Myocyte (in vitro differentiated cells): ENCODE measurements around the gene COX7A1. TPM values are rescaled to one million over a fixed set of nuclear protein-coding genes. Genes with fewer than 3 reads are reported as not detected.
"Not testable (repeated sequence)": the region's sequence is repeated elsewhere in the genome, so short reads cannot be mapped to it uniquely, and the experiment has no call there.

Experiments used
- DNase-seq: peaks from one replicate; pipeline ENCODE4 v3.0.0-alpha.2; 2012; ENCODE audit warnings: low read depth
- polyA plus RNA-seq: library from polyadenylated mRNA; unstranded; fragments of >200 nt; gene quantifications from one replicate; pipeline ENCODE4 v1.2.1, GENCODE V29; 2012; ENCODE audit warnings: missing spikeins
- total RNA-seq: library from RNA; depleted of rRNA; stranded (reverse); fragments of >200 nt; gene quantifications from 2 replicates; pipeline ENCODE4 v1.2.3, GENCODE V29; 2014

COX7A1 gene
- not detected in 2 replicates for total RNA-seq
- 0.26 TPM for polyA plus RNA-seq

DNA sequence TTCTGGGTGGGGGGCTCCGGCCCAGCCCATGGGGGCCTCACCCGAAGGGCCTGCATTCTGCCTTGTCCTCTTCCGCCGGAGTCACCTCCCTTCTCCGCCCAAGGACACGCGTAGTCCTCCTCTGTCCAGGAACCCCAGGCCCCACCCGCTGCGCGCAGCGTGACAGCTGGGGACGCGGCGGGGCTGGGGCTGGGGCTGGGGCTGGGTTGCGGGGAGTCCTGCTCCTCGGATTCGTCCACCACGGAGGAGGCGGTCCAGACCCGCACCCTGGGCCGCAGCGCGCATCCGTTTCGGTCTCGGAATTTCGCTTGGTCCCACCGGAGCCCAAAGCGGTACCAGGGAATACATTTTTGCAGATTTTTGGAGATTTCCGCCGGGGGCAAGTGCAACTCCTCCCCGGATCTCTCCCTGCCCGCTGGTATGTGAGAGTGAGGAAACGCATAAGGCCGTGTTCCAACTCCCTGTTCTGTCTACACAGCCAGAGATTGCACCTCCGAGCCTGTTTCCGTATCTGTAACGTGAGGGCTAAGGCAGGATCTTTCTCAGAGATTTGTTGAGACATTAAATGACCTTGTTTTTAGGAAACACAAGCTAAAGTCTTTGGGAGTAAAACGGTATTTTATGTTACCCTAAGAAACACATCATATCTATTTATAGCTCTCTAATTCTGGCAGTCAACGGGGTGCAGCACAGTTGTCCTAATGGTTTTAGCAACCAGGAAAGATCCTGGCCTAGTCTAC lies at the start of gene COX7A1:
Gene COX7A1 (minus strand): TSS at position 96 of the 740 bp plus-strand sequence. CDS start 40 bp downstream, at position 56.
- DNase-seq = peak; percentile 65

DNA sequence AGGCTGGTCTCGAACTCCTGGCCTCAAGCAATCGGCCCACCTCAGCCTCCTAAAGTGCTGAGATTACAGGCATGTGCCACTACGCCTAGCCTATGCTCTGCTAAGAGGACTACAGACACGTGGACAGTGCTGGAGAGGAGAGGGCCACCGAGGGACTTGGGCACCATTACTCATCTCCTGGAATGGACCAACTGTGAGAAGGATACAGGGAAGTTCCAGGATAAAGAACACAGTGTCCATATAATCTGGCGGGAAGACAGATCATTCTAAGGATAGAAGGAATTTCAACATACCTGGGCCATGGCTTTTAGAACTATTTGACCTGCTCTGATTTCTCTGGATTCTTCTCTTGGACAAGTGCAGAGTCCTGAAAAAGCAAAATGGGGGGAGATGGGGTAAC lies 49.4 kb upstream of the COX7A1 start:
- no peak for DNase-seq

DNA sequence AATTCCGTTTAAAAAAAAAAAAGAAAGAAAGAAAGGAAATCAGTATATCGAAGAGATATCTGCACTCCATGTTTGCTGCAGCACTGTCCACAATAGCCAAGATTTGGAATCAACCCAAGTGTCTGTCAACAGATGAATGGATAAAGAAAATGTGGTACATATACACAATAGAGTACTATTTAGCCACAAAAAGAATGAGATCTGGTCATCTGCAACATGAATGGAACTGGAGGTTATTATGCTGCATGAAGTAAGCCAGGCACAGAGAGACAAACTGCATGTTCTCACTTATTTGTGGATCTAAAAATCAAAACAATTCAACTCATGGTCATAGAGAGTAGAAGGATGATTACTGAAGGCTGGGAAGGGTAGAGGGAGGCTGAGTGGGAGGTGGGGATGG lies 45.9 kb upstream of the COX7A1 start:
- no peak for DNase-seq

DNA sequence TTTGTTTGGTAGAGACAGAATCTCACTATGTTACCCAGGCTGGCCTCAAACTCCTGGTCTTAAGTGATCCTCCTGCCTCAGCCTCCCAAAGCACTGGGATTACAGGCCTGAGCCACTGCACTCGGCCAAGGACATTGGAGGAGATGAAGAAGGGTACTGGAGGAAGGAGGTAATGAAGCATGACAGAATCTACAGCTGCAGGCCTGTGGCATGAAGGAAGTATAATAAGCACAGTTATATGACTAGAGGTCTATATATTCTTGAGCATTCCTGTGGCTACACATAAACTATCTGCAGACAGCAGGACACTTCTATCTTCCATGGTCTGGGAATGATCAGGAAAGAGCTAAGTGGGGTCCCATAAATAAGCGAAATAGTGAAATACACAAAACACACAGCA lies 44.0 kb upstream of the COX7A1 start:
- DNase-seq = no peak

DNA sequence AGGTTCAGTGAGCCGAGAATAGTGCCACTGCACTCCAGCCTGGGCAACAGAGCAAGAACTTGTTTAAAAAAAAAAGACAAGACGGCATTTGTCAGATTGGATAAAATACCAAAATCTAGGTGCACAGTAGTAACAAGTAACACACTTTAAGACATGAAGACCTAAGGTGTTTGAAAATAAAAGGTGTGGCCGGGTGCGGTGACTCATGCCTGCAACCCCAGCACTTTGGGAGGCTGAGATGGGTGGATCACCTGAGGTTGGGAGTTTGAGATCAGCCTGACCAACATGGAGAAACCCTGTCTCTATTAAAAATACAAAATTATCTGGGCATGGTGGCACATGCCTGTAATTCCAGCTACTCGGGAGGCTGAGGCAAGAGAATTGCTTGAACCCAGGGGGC lies 34.5 kb upstream of the COX7A1 start:
- not testable (repeated sequence) for DNase-seq

DNA sequence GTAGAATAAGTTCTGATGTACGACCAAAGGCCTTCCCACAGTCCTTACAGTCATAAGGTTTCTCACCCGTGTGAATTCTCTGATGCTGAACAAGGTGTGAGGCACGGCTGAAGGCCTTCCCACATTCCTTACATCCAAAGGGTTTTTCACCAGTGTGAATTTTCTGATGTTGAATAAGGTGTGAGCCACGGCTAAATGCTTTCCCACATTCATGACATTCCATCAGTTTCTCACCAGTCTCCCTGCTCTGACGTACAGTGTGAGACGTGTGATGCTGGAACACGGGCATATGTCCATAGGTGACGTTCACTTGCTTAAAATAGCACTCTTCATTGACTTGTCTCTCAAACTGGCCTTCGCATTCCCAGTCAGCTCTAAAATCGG lies 31.0 kb upstream of the COX7A1 start:
- DNase-seq = no peak

DNA sequence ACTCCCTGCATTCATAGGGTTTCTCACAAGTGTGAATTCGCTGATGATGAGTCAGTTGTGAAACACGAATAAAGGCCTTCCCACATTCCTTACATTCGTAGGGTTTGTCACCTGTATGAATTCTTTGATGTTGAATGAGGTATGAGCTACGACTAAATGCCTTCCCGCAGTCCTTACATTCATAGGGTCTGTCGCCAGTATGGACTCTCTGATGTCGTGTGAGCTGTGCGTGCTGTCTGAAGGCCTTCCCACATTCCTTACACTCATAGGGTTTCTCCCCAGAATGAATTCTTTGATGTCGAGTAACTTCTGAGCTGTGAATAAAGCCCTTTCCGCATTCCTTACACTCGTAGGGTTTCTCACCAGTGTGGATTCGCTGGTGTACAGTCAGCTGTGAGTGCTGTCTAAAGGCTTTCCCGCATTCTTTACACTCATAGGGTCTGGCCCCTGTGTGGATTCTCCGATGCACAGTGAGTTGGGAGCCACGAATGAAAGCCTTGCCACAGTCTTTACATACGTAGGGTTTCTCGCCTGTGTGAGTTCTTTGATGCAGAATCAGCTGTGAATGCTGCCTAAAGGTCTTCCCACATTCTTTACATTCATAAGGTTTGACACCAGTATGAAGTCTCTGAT lies 30.5 kb upstream of the COX7A1 start:
- DNase-seq = no peak

DNA sequence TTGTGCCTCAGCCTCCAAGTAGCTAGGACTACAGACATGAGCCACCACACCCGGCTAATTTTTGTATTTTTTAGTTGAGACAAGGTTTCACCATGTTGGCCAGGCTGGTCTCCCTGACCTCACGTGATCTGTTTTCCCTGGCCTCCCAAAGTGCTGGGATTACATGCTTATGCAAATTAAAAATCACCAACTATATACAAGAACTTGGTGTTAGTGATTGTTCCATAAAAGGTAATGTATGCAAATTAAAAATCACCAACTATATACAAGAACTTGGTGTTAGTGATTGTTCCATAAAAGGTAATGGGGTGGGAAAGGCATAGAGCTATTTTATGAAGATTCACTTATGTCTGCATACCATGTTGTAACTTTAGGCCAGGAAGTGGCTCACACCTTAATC lies 26.8 kb upstream of the COX7A1 start:
- DNase-seq = not testable (repeated sequence)

DNA sequence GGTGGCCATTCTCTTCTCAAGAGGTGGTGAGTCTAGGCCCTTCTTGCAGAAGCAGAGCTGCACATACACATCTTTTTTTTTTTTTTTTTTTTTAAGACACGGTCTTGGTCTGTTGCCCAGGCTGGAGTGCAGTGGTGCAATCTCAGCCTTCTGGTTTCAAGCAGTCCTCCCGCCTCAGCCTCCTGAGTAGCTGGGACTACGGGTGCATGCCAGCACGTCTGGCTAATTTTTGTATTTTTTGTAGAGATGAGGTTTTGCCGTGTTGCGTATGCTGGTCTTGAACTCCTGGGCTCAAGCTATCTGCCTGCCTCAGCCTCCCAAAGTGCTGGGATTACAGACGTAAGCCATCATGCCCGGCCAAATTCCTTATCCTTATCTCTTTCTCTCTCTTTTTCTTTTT lies 21.6 kb upstream of the COX7A1 start:
- DNase-seq = not testable (repeated sequence)

DNA sequence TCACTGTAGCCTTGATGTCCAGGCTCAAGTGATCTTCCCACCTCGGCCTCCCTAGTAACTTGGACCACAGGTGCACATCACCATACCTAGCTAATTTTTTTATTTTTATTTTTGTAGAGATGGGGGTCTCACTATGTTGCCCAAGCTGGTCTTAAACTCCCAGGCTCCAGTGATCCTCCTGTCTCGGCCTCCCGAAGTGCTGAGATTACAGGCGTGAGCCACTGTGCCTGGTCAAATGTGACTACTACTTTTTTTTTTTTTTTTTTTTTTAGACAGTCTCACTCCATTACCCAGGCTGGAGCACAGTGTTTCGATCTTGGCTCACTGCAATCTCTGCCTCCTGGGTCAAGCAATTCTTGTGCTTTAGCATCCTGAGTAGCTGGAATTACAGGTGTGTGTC lies 20.6 kb upstream of the COX7A1 start:
- DNase-seq = no peak

DNA sequence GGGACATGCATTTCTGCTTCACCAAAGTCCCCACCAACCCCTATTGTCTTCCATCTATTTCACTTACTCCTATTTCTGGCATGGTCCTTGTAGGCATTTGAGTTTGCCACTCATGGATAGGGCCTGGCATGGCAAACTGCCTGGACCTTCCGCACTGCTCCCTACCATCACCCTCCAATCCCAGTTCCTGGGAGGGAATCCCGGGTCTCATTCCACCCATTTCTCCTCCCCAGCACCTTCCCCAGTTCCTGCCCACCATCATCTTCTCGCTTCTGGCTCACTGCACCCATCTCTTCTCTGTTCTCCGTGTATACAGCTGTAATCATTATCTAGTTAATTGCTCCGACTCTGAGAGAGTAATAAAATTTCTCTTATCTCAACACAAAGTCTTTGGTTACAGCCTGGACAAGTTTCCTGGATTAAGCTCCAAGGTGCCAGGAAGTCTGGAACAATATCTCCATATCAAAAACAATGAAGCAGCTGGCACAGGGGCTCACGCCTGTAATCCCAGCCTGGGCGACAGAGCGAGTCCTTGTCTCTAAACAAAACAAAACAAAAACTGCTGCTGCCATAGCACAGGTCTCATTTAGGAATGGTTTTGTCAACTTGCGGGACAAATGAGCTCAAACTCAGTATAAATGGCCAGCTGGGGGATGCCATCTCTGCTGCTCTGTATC lies 17.0 kb upstream of the COX7A1 start:
- peak; percentile 63 for DNase-seq

DNA sequence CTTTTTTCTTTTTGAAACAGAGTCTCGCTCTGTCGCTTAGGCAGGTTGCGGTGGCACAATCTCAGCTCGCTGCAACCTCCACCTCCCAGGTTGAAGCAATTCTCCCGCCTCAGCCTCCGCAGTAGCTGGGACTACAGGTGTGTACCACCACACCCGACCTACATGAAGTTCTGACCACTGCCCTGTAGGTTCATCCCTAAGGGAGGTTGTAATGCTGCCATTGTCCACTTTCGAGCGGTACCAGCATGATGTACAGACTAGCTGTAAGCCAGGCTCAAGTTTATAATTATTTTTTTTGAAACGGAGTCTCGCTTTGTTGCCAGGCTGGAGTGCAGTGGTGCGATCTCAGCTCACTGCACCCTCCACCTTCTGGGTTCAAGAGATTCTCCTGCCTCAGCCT lies 11.6 kb upstream of the COX7A1 start:
- no peak for DNase-seq

DNA sequence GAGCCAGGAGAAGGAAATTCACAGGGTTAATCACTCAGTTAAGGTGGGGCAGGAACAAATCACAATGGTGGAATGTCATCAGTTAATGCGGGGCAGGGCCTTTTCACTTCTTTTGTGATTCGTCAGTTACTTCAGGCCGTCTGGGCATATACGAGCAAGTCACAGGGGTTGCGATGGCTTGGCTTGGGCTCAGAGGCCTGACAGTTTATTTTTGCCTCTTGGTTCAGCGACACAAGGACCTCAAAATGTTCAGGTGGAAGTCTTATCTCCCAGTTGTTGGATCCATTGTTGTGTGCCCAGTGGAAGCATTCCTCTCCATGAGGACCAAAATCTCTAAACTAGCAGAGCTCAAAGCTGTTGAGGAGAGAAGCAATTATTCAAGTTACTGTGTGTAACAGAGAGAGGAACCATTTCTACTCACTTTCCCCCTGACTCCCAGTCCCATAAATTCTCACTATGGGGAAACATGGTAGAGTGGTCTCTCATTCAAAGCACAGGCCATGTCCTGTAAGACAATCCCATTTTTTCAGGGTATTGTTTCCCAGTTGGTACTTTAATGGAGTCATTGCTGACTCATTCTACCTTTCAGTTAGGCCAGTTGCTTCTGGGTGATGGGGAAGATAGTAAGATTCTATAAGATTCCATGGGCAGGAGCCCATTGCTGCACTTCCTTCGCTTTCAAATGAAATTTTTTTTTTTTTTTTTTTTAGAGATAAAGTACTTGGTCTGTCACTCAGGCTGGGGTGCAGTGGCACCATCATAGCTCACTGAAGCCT lies 8.8 kb upstream of the COX7A1 start:
- no peak for DNase-seq

DNA sequence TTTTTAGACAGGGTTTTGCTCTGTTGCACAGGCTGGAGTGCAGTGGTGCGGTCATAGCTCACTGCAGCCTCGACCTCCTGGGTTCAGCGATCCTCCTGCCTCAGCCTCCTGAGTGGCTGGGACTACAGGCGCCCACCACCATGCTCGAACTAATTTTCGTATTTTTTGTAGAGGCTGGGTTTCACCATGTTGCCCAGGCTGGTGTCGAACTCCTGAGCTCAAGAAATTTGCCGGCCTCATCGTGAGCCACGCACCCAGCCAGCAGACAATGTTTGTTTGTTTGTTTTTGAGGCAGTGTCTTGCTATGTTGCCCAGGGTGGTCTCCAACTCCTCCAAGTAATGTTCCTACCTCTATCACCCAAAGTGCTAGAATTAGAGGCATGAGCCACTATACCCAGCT lies 879 bp upstream of the COX7A1 start:
- DNase-seq = peak; percentile 9

DNA sequence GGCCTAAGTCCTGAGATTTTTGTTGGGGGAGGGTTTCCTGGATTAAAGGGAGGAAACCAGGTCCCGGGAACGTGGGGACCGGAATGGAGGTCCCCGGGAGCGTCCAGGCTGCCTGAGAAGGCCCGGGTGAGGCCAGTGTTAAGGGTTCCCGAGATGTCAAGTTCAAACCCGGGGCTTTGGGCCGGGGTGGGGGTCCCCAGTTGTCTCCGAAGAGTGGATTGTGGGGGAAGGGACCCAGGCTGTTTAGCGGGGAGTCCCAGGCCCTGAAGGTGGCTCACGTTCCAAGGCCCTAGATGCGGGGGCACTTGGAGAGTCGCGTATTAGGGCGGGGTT lies 262 bp downstream of the COX7A1 start:
- DNase-seq = no peak

DNA sequence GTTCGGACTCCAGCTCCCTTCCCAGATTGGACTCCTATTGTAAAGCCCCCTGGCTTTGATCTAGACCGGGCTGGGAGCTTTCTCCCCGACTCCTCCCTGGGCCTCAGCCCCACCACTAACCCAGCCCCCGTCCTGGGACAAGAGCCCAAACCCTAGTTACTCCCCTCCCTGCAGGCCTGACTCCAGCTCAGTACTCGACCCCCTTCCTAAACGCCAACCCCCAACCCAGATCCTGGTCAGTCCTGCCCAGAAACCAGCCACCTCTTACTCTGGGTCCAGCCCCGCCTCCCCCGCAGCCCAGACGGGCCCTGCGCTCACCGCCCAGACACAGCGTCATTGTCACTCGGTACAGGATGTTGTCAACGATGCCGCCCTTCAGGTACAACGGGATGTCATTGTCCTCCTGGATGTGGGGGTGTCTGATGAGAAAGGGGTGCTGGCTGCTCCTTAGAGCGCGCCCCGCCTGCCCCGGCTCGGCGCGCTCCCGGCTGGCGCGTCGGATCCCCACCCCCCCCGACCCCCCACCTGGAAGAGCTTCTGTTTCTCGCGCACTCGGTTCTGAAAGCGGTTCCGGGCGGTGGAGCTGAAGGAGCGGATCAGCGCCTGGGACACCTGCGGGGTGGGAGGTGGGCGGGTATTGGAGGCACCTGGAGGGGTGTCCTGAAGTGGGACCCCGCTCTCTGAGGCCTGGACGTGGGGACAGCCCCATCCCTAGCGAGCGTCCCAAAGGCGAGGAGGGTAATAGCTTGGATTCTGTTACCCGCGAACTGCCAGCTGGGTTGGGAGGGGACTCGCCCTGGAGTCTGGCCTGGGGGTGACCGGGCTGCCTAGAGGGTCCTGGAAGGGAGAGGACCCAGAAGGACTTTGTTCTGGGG lies 866 bp downstream of the COX7A1 start:
- DNase-seq = no peak

DNA sequence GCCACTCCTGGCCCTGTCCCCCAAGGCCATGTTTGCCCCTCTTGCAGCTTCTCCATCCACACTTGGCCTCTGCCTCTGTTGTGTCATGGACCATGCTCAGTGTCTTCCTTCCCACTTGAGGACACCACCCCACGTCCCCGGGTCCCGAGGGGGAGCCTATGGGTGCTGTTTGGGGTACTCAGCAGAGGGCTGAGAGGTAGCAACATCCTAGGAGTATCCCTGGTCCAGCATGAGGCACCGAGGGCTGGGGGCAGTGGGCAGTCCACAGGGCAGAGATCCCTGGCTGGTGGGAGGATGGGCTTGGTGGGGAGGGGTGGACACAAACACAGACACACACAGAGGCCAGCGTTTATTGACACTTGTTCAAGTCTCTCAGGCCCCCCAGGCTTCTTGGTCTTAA lies 1.7 kb downstream of the COX7A1 start:
- DNase-seq = no peak

DNA sequence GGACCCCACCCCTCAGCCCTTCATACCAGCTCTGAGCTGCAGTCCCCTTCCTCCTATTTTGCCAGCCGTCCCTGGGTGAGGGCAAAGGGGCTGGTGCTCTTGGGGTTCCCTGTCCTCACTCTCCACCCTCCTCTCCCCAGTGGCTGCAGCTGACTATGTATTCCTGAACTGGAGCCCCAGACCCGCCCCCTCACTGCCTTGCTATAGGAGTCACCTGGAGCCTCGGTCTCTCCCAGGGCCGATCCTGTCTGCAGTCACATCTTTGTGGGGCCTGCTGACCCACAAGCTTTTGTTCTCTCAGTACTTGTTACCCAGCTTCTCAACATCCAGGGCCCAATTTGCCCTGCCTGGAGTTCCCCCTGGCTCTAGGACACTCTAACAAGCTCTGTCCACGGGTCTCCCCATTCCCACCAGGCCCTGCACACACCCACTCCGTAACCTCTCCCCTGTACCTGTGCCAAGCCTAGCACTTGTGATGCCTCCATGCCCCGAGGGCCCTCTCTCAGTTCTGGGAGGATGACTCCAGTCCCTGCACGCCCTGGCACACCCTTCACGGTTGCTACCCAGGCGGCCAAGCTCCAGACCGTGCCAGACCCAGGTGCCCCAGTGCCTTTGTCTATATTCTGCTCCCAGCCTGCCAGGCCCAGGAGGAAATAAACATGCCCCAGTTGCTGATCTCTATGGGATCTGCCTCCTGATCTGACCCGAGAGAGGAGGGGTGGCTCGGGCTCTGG lies 2.4 kb downstream of the COX7A1 start:
- no peak for DNase-seq

DNA sequence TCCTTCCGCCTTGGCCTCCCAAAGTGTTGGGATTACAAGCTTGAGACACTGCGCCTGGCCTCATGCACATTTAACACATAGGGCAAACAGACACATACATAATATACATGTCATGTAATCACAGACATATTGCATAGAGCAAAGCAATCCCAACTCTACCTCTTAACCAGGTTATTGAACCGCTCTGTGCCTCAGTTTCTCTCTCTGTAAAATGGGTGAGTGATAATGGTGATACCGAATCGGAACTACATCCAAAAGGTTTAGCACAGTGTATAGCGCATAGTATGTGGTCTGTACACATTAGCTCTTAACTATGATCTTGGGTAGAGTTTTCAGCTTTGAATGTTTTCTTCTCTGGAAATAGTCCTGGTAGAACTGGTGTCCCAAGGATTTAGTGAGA lies 7.6 kb downstream of the COX7A1 start:
- DNase-seq = no peak

DNA sequence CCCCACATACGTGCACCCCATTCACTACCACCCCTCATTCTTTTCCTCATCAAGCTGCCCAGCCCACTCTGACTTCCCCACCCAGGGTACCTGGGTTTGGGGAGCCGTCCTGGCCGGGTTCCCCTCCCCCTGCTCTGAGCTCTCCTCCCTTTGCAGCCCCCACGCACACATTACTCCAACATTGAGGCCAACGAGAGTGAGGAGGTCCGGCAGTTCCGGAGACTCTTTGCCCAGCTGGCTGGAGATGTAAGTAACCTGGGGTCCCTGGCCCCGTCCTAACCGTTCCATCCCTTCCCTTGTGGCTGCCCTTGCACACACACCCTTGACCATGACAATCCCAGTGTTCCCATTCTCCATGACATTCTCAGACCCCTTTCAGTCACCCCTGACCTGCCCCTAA lies 9.8 kb downstream of the COX7A1 start:
- DNase-seq = no peak
